ACHN (cell line): ENCODE results near the gene HMSD.

Experiments
- DNase-seq: peaks from one replicate; pipeline ENCODE4 v3.0.0-alpha.2; 2015
- in situ Hi-C: cut with HindIII; loops from 2 replicates; pipeline ENCODE4 v1.10.0; 2017; ENCODE audit warnings: low sequenced_read_pairs, low pct_ligation_motif_present, low pct_unique_long_range_greater_than_20kb

The HMSD gene

DNA sequence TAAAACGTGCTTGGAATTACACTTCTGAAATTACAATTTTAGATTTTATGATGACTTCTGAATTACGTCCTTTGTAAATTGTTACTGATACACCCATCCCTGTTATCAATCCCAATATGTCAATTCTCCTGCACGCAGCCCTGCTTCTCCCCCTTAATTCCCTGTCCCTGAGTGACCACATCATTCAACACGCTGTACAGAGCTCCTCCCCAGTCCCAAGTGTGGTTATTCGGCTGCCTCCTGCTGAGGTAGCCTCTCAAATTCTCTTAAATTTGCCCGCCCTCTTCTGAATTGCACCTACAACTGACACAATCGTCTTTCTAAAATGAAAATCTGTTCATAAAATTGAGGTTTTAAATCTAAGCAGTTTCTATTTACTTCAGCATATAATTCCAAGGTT lies 30.9 kb downstream of the HMSD start:
- no peak for DNase-seq
- in situ Hi-C loops = no loop called here

- no peak for DNase-seq
- in situ Hi-C loops = no loop called here
Measured at GRCh38 chr18:63980896-63981460, 31.9 kb downstream of the HMSD start.

- in situ Hi-C loops = no loop called here
- DNase-seq = no peak
Measured at GRCh38 chr18:63981719-63982118, 32.6 kb downstream of the HMSD start.

GRCh38 chr18:63982361-63982760 lies 33.3 kb downstream of the HMSD start:
- in situ Hi-C loops = no loop called here
- DNase-seq = no peak

DNA sequence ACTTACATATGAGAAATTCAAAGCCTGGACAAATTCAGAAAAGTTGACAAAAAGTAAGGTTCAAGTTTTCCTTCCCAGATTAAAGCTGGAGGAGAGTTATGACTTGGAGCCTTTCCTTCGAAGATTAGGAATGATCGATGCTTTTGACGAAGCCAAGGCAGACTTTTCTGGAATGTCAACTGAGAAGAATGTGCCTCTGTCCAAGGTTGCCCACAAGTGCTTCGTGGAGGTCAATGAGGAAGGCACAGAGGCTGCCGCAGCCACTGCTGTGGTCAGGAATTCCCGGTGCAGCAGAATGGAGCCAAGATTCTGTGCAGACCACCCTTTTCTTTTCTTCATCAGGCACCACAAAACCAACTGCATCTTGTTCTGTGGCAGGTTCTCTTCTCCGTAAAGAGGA lies 37.8 kb downstream of the HMSD start:
- DNase-seq = no peak
- in situ Hi-C loops = no loop called here

GRCh38 chr18:63987743-63988142 lies 38.6 kb downstream of the HMSD start:
- in situ Hi-C loops = no loop called here
- DNase-seq = no peak

- in situ Hi-C loops = no loop called here
Measured at GRCh38 chr18:63992751-63993150, 43.6 kb downstream of the HMSD start.

GRCh38 chr18:63994783-63995399 lies 45.8 kb downstream of the HMSD start:
- in situ Hi-C loops = no loop called here

More at GRCh38 chr18:63992751-63993150, 43.6 kb downstream of the HMSD start:
- no peak for DNase-seq

DNA sequence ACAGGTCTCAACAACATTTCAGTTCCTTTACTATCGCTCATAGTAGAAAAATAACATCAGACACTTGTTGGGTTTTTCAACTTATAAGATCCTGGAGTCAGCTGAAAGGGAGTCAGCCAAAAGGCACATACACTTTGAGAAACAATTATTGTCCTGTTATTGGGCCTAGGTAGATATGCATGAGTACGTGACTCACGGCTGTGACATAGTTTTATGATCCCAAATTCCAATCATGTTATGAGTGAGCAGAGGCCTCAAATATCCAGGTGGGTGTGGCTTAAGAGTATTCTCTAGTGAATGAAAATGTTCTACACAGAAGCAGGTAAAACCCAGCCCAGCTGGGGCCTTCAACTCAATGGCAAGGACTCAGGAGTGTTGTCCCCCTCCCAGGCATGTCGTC lies 47.9 kb downstream of the HMSD start:
- in situ Hi-C loops = no loop called here

More at GRCh38 chr18:63994783-63995399, 45.8 kb downstream of the HMSD start:
- DNase-seq = peak; percentile 39

GRCh38 chr18:63997606-63998005 lies 48.5 kb downstream of the HMSD start:
- in situ Hi-C loops = no loop called here
- no peak for DNase-seq

More for the DNA sequence above, 47.9 kb downstream of the HMSD start:
- DNase-seq = no peak

DNA sequence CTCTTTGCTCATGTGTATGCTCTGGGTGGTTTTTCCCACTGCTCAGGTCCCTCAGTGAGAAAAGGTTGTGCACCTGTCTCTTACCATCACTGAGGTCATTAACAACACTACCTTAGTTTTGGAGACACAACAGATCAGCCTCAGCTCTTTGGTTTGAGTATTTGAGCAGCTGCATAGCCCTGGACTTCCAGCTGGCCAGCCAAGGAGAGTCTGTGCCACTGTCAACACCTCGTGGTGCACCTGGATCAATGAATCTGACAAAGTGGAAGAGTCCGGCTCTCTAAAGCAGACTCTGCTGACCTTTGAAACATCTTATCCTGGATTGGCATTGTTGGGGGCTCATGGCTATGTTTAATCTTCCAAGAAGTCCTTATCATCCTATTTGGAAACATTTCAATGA lies 50.8 kb downstream of the HMSD start:
- in situ Hi-C loops = no loop called here

DNA sequence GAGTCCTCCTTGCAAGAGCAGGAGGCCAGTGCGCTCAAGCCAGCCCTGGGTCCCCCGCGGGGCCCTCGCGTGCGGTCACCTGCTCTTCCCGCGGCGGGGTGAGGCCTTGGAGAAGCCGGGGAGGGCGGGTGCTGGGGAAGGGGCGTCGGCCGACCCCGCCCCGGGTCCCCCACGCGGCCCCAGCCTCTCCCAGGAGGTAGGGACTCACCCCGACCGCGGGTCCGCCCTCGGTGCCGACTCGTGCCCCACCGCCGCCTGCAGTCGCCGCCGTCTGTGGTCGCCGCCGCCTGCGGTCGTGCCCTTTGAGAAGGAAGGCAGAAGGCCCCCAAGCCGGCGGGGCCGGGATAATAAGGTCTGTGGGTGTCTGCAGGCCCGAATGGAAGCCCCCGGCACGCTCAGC lies 53.5 kb downstream of the HMSD start:
- in situ Hi-C loops = no loop called here
- DNase-seq = no peak

More for the DNA sequence above, 50.8 kb downstream of the HMSD start:
- DNase-seq = no peak

DNA sequence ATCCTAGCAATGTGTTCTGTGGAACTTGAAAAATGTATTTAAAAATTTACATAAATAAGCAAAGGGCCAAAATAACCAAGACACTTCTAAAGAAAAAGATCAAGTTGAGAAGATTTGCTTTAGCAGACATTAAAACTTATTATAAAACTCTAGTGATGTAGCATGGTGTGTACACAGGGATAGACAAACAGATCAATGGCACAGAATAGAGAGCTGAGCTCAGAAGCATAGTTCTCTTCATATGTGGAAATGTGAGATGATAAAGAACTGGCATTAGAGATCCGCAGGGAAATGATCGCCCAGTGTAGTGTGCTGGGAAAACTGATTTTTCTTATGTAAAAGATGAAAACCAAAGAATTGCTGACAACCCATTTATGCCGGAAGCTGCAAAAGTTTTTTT lies 60.2 kb downstream of the HMSD start:
- in situ Hi-C loops = no loop called here
- DNase-seq = no peak
